Neural cell (in vitro differentiated cells): ENCODE measurements around the gene CTTN. TPM values are rescaled to one million over a fixed set of nuclear protein-coding genes. Genes with fewer than 3 reads are reported as not detected.

Source experiments
- H2AFZ ChIP-seq: fragments of 200-600, 300-800 bp; sonication (generic), shearing (Covaris generic); 2 replicates; pipeline ENCODE4 v1.6.0; 2014; ENCODE audit warnings: low read depth, mild to moderate bottlenecking, antibody characterized with exemption, low read length, moderate library complexity
- H3F3A ChIP-seq: fragments of 200-600 bp; shearing (Covaris generic); 2 replicates; pipeline ENCODE4 v1.6.1; 2016; ENCODE audit warnings: mild to moderate bottlenecking, moderate library complexity, mixed read lengths, antibody characterized with exemption, low read length; ENCODE audit not compliant: insufficient read depth, poor library complexity, severe bottlenecking
- H3K27ac ChIP-seq: fragments of 200-600, 300-800 bp; sonication (generic), shearing (Covaris generic); 2 replicates; pipeline ENCODE4 v1.5.1; 2014; ENCODE audit warnings: mild to moderate bottlenecking, low read length, moderate library complexity
- H3K27me3 ChIP-seq: fragments of 300-800, 200-600 bp; sonication (generic), shearing (Covaris generic); 2 replicates; pipeline ENCODE4 v1.6.0; 2014; ENCODE audit warnings: mild to moderate bottlenecking, low read depth, low read length, moderate library complexity; ENCODE audit not compliant: insufficient read depth
- H3K36me3 ChIP-seq: fragments of 300-800, 200-600 bp; sonication (generic), shearing (Covaris generic); 2 replicates; pipeline ENCODE4 v1.5.1; 2014; ENCODE audit warnings: mild to moderate bottlenecking, antibody characterized with exemption, low read length, moderate library complexity; ENCODE audit not compliant: insufficient read depth
- H3K4me2 ChIP-seq: fragments of 300-800, 200-600 bp; sonication (generic), shearing (Covaris generic); 2 replicates; pipeline ENCODE4 v1.6.0; 2014; ENCODE audit warnings: mild to moderate bottlenecking, low read length
- H3K4me3 ChIP-seq: fragments of 300-800, 200-600 bp; sonication (generic), shearing (Covaris generic); 2 replicates; pipeline ENCODE4 v1.5.1; 2014; ENCODE audit warnings: mild to moderate bottlenecking, low read length, moderate library complexity
- H3K79me2 ChIP-seq: fragments of 200-600 bp; shearing (Covaris generic); replicated peaks from 2 replicates; pipeline ENCODE4 v1.6.0; 2014; ENCODE audit warnings: mild to moderate bottlenecking, low read length, moderate library complexity; ENCODE audit not compliant: insufficient read depth
- H3K9ac ChIP-seq: fragments of 300-800, 200-600 bp; sonication (generic), shearing (Covaris generic); 2 replicates; pipeline ENCODE4 v1.6.1; 2016; ENCODE audit warnings: mild to moderate bottlenecking, low read length, mixed read lengths
- H3K9me2 ChIP-seq: fragments of 200-600 bp; shearing (Covaris generic); 2 replicates; pipeline ENCODE4 v1.6.1; 2016; ENCODE audit warnings: mild to moderate bottlenecking, low read length, mixed read lengths; ENCODE audit not compliant: insufficient read depth
- H3K9me3 ChIP-seq: fragments of 200-600, 300-800 bp; sonication (generic), shearing (Covaris generic); 2 replicates; pipeline ENCODE4 v1.6.1; 2016; ENCODE audit warnings: mild to moderate bottlenecking, mixed run types, low read length, moderate library complexity, mixed read lengths
- H4K20me1 ChIP-seq: fragments of 200-600 bp; shearing (Covaris generic); 2 replicates; pipeline ENCODE4 v1.6.1; 2016; ENCODE audit warnings: mild to moderate bottlenecking, mixed run types; ENCODE audit not compliant: insufficient read depth
- CTCF ChIP-seq: fragments of 450-650 bp; IDR thresholded peaks from 2 replicates; pipeline ENCODE4 v1.5.1; 2014; ENCODE audit warnings: antibody characterized with exemption, mild to moderate bottlenecking, moderate library complexity; ENCODE audit not compliant: poor library complexity, severe bottlenecking
- EP300 ChIP-seq: fragments of 450-650 bp; conservative IDR thresholded peaks from 2 replicates; pipeline ENCODE4 v1.6.1; 2014; ENCODE audit warnings: antibody characterized with exemption, mild to moderate bottlenecking, moderate library complexity; ENCODE audit not compliant: poor library complexity, severe bottlenecking
- EZH2 ChIP-seq: fragments of 200-600, 300-800 bp; shearing (Covaris generic), sonication (generic); IDR thresholded peaks from 2 replicates; pipeline ENCODE4 v1.6.1; 2014; ENCODE audit warnings: antibody characterized with exemption, low read length, borderline replicate concordance, mild to moderate bottlenecking; ENCODE audit not compliant: insufficient read depth, poor library complexity, severe bottlenecking
- MXI1 ChIP-seq: fragments of 450-650 bp; conservative IDR thresholded peaks from 2 replicates; pipeline ENCODE4 v1.6.1; 2014; ENCODE audit warnings: antibody characterized with exemption, mild to moderate bottlenecking; ENCODE audit not compliant: poor library complexity, severe bottlenecking
- POLR2AphosphoS5 ChIP-seq: IDR thresholded peaks from 2 replicates; pipeline ENCODE4 v1.6.1; 2012
- RAD21 ChIP-seq: fragments of 450-650 bp; conservative IDR thresholded peaks from 2 replicates; pipeline ENCODE4 v1.6.1; 2014; ENCODE audit warnings: antibody characterized with exemption, mild to moderate bottlenecking, moderate library complexity
- SMC3 ChIP-seq: fragments of 450-650 bp; conservative IDR thresholded peaks from 2 replicates; pipeline ENCODE4 v1.6.1; 2014; ENCODE audit warnings: antibody characterized with exemption, mild to moderate bottlenecking, moderate library complexity; ENCODE audit not compliant: poor library complexity
- TAF1 ChIP-seq: IDR thresholded peaks from 2 replicates; pipeline ENCODE4 v1.6.1; 2012; ENCODE audit warnings: low read depth
- polyA plus RNA-seq: library from polyadenylated mRNA; depleted of rRNA; stranded (reverse); fragments of >200 nt; gene quantifications from 2 replicates; pipeline ENCODE4 v1.2.3, GENCODE V29; 2014
- TF ChIP-seq, protein P1 (sequence below): IDR thresholded peaks from 2 replicates; pipeline ENCODE4 v1.6.1; 2012; ENCODE audit warnings: borderline replicate concordance

The CTTN gene
- polyA plus RNA-seq, 1 donor from 2014 or later, result 220 TPM

GRCh38 chr11:70351646-70352045, 46.7 kb upstream of the CTTN start:
- Histone ChIP-seq H3K4me2 (no peak overlapping the region), H3K4me3 (no peak overlapping the region), H4K20me1 (no peaks in the 10 kb centered on the region), H3K9me3 (no peaks in the 10 kb centered on the region), H3K27me3 (no peaks in the 10 kb centered on the region), H3K27ac (no peak overlapping the region), H2AFZ (no peak overlapping the region), H3K9ac (no peak overlapping the region), H3K79me2 (no peaks in the 10 kb centered on the region), H3K36me3 (peaks cover 9% of the 10 kb centered on the region), H3K9me2 (no peaks in the 10 kb centered on the region), H3F3A (no peaks in the 10 kb centered on the region)
- TF ChIP-seq MXI1 (no peak), POLR2AphosphoS5 (no peak), CTCF (no peak), TAF1 (no peak), SMC3 (no peak), EP300 (no peak), EZH2 (no peak), RAD21 (no peak)
- TF ChIP-seq, protein P1, sequence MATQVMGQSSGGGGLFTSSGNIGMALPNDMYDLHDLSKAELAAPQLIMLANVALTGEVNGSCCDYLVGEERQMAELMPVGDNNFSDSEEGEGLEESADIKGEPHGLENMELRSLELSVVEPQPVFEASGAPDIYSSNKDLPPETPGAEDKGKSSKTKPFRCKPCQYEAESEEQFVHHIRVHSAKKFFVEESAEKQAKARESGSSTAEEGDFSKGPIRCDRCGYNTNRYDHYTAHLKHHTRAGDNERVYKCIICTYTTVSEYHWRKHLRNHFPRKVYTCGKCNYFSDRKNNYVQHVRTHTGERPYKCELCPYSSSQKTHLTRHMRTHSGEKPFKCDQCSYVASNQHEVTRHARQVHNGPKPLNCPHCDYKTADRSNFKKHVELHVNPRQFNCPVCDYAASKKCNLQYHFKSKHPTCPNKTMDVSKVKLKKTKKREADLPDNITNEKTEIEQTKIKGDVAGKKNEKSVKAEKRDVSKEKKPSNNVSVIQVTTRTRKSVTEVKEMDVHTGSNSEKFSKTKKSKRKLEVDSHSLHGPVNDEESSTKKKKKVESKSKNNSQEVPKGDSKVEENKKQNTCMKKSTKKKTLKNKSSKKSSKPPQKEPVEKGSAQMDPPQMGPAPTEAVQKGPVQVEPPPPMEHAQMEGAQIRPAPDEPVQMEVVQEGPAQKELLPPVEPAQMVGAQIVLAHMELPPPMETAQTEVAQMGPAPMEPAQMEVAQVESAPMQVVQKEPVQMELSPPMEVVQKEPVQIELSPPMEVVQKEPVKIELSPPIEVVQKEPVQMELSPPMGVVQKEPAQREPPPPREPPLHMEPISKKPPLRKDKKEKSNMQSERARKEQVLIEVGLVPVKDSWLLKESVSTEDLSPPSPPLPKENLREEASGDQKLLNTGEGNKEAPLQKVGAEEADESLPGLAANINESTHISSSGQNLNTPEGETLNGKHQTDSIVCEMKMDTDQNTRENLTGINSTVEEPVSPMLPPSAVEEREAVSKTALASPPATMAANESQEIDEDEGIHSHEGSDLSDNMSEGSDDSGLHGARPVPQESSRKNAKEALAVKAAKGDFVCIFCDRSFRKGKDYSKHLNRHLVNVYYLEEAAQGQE, result no peak

DNA sequence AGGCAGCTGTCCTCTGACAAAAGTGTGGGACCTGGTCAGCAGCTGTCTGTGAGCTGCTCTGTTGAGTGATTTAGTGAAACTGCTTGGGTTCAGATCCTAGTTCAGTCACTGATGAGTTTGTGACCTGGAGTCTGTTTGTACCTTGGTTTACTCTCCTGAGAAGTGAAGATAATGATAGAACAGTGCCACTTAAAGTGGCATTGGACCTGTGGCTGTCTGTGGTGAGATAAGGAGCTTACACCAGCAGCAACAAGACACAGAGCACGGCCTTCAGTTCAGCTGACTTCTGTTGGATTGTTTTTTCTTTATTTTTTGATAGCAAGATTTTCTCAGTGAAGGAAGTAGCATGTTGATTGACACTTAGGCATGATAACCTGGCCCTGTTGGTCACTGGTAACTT, 46.2 kb upstream of the CTTN start:
- Histone ChIP-seq H3K9ac (no peak overlapping the region), H3K36me3 (peaks cover 13% of the 10 kb centered on the region), H4K20me1 (no peaks in the 10 kb centered on the region), H3K79me2 (no peaks in the 10 kb centered on the region), H3K4me2 (no peak overlapping the region), H2AFZ (no peak overlapping the region), H3F3A (no peaks in the 10 kb centered on the region), H3K27me3 (no peaks in the 10 kb centered on the region), H3K9me2 (no peaks in the 10 kb centered on the region), H3K4me3 (no peak overlapping the region), H3K9me3 (no peaks in the 10 kb centered on the region), H3K27ac (no peak overlapping the region)
- no peak for TF ChIP-seq EP300
- no peak for TF ChIP-seq CTCF
- no peak for TF ChIP-seq POLR2AphosphoS5
- no peak for TF ChIP-seq SMC3
